HFFc6 (cell line): Measurements from ENCODE around the gene BFSP1. TPM values are rescaled to one million over a fixed set of nuclear protein-coding genes. Genes with fewer than 3 reads are reported as not detected.

Experiments
- DNase-seq: peaks from one replicate; pipeline ENCODE4 v3.0.0-alpha.2; 2018
- H3K27ac Mint-ChIP-seq: 2 replicates; pipeline ENCODE4 v1.8.0; 2020; ENCODE audit warnings: mild to moderate bottlenecking, mixed read lengths
- H3K27me3 Mint-ChIP-seq: 2 replicates; pipeline ENCODE4 v1.8.0; 2021; ENCODE audit warnings: mild to moderate bottlenecking, moderate library complexity, mixed read lengths; ENCODE audit not compliant: insufficient read depth
- H3K36me3 Mint-ChIP-seq: 2 replicates; pipeline ENCODE4 v1.8.0; 2021; ENCODE audit warnings: low read depth, mixed read lengths
- H3K4me1 Mint-ChIP-seq: 2 replicates; pipeline ENCODE4 v1.8.0; 2020; ENCODE audit warnings: low read depth, mixed read lengths
- H3K4me3 Mint-ChIP-seq: 2 replicates; pipeline ENCODE4 v1.8.0; 2020; ENCODE audit warnings: mild to moderate bottlenecking, moderate library complexity, mixed read lengths
- H3K9me3 Mint-ChIP-seq: 2 replicates; pipeline ENCODE4 v1.8.0; 2020; ENCODE audit warnings: mild to moderate bottlenecking, mixed read lengths
- CTCF ChIP-seq: fragments of 200-600 bp; sonication (generic); IDR thresholded peaks from 2 replicates; pipeline ENCODE4 v1.5.0; 2021; ENCODE audit warnings: antibody characterized with exemption, mild to moderate bottlenecking
- total RNA-seq, 6 experiments: library from RNA; stranded (reverse); fragmentation: NEBNext Ultra II Directional; extraction: Animal tissue kit (Norgen Biotek cat#: 25700); gene quantifications; 2 replicates in 1 of 6; 3 replicates in 5 of 6; pipeline ENCODE4 v1.2.3, GENCODE V29; 2021

Gene BFSP1
- total RNA-seq, 6 experiments from 2014 or later, result 1.2 to 2.5 (median 1.8) TPM

- DNase-seq, result no peak
- no peak for TF ChIP-seq CTCF
- Mint-ChIP-seq H3K27ac (no peak overlapping the region), H3K36me3 (no peaks in the 10 kb centered on the region), H3K9me3 (no peaks in the 10 kb centered on the region), H3K4me3 (no peak overlapping the region), H3K4me1 (peaks cover 8% of the 10 kb centered on the region), H3K27me3 (no peaks in the 10 kb centered on the region; the same call in 1 of the 2 replicates)
Measured at GRCh38 chr20:17510548-17510947, 20.6 kb downstream of the BFSP1 start.

- no peak overlapping the region for H3K27ac Mint-ChIP-seq
- H3K36me3 Mint-ChIP-seq, result no peaks in the 10 kb centered on the region
- H3K27me3 Mint-ChIP-seq, result no peaks in the 10 kb centered on the region; the same call in 1 of the 2 replicates
- H3K9me3 Mint-ChIP-seq, result no peaks in the 10 kb centered on the region
- no peak overlapping the region for H3K4me3 Mint-ChIP-seq
- peaks cover 24% of the 10 kb centered on the region for H3K4me1 Mint-ChIP-seq
- DNase-seq, result no peak
- TF ChIP-seq CTCF, result no peak
Measured at GRCh38 chr20:17508756-17509155, 22.4 kb downstream of the BFSP1 start.

- Mint-ChIP-seq H3K27ac (no peak overlapping the region), H3K27me3 (peaks cover 4% of the 10 kb centered on the region; the same call in 1 of the 2 replicates), H3K9me3 (no peaks in the 10 kb centered on the region)
Measured at GRCh38 chr20:17507531-17507930, 23.6 kb downstream of the BFSP1 start.

GRCh38 chr20:17507032-17507431, 24.1 kb downstream of the BFSP1 start:
- H3K27ac Mint-ChIP-seq, result no peak overlapping the region
- H3K4me3 Mint-ChIP-seq, result no peak overlapping the region
- H3K4me1 Mint-ChIP-seq, result peaks cover 24% of the 10 kb centered on the region
- no peak for DNase-seq
- no peaks in the 10 kb centered on the region for H3K9me3 Mint-ChIP-seq
- H3K36me3 Mint-ChIP-seq, result no peaks in the 10 kb centered on the region
- peaks cover 4% of the 10 kb centered on the region; the same call in 1 of the 2 replicates for H3K27me3 Mint-ChIP-seq
- TF ChIP-seq CTCF, result no peak

More at GRCh38 chr20:17507531-17507930, 23.6 kb downstream of the BFSP1 start:
- DNase-seq, result no peak
- H3K36me3 Mint-ChIP-seq, result no peaks in the 10 kb centered on the region
- no peak for TF ChIP-seq CTCF
- no peak overlapping the region for H3K4me3 Mint-ChIP-seq
- H3K4me1 Mint-ChIP-seq, result peaks cover 24% of the 10 kb centered on the region

- H3K4me3 Mint-ChIP-seq, result peak overlapping the region; percentile 93
- H3K27me3 Mint-ChIP-seq, result peaks cover 4% of the 10 kb centered on the region; the same call in 1 of the 2 replicates
- H3K4me1 Mint-ChIP-seq, result peaks cover 24% of the 10 kb centered on the region
Measured at GRCh38 chr20:17505636-17506517, 25.3 kb downstream of the BFSP1 start.

More at GRCh38 chr20:17505636-17506517, 25.3 kb downstream of the BFSP1 start:
- no peaks in the 10 kb centered on the region for H3K9me3 Mint-ChIP-seq
- no peaks in the 10 kb centered on the region for H3K36me3 Mint-ChIP-seq
- no peak for TF ChIP-seq CTCF
- peak; percentile 33 for DNase-seq
- peak overlapping the region; percentile 60 for H3K27ac Mint-ChIP-seq
